ENCODE measurements around the gene NOXRED1. TPM values are rescaled to one million over a fixed set of nuclear protein-coding genes. Genes with fewer than 3 reads are reported as not detected.

Gene NOXRED1, protein sequence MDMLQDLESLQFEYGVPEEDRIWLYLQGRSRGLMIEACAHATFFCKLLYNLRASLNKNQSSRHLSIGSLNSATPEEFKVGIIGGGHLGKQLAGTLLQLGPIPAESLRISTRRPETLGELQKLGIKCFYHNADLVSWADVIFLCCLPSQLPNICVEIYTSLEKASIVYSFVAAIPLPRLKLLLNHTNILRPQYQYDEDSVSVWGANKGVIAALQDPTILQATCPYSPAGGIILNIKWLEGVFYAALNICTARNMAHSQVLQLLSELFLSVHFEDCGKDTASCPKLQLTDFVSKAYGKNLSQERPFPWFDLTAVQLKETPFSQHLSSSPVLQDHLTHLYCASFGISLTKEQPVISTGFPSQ
- under 0.01 TPM in 2 replicates for total RNA-seq

GRCh38 chr14:77423423-77423822 is at the start of gene NOXRED1:
TSS of gene NOXRED1 (minus strand) at chr14:77423523. CDS start at chr14:77422889, 634 bp downstream.
- H3K4me3 ChIP-seq (ENCODE audit: low read depth, low read length): no peak within 1 kb of the TSS
- no peak for DNase-seq (ENCODE audit: low read depth)
- TF ChIP-seq, protein P1, sequence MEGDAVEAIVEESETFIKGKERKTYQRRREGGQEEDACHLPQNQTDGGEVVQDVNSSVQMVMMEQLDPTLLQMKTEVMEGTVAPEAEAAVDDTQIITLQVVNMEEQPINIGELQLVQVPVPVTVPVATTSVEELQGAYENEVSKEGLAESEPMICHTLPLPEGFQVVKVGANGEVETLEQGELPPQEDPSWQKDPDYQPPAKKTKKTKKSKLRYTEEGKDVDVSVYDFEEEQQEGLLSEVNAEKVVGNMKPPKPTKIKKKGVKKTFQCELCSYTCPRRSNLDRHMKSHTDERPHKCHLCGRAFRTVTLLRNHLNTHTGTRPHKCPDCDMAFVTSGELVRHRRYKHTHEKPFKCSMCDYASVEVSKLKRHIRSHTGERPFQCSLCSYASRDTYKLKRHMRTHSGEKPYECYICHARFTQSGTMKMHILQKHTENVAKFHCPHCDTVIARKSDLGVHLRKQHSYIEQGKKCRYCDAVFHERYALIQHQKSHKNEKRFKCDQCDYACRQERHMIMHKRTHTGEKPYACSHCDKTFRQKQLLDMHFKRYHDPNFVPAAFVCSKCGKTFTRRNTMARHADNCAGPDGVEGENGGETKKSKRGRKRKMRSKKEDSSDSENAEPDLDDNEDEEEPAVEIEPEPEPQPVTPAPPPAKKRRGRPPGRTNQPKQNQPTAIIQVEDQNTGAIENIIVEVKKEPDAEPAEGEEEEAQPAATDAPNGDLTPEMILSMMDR (IDR thresholded peaks at IDR 0.05; ENCODE audit: insufficient read depth, low read depth, low read length): no peak

DNA sequence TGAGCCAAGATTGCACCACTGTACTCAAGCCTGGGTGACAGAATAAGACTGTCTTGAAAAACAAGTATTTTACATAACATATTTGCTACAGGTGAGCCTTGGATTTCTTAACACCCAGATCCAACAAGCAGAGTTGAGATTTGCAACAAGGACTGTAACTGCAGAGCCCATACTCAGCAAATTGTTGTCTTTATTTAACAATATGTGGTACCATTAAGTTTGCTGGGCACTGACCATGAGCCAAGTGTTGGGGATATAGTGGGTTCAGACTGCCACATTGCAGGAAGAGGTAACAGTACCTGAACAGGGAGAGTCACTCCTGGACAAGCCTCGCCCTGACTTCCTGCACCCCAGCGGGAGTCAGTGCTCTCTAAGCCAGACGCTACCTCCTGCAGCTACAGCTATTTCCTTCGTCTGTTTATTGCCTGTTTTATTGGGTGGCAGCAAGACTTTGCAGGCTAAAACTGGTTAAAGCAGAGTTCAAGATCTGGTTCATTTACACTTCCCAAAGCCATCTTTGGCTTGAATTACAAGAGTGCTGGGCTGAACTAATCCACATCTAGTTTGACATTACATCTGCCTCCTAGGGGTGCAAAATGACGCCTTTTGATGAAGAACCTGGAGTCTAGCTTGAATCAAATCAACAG is 47.0 kb upstream of the NOXRED1 start:
- DNase-seq (ENCODE audit: low read depth): no peak
- no peak overlapping the region for H3K4me3 ChIP-seq (ENCODE audit: low read depth, low read length)
- TF ChIP-seq, protein P1 (IDR thresholded peaks at IDR 0.05; ENCODE audit: insufficient read depth, low read depth, low read length): no peak

- DNase-seq (ENCODE audit: low read depth): no peak
- H3K4me3 ChIP-seq (ENCODE audit: low read depth, low read length): no peak overlapping the region
- TF ChIP-seq, protein P1 (IDR thresholded peaks at IDR 0.05; ENCODE audit: insufficient read depth, low read depth, low read length): no peak
Observed at GRCh38 chr14:77469539-77469938, 46.2 kb upstream of the NOXRED1 start.

DNA sequence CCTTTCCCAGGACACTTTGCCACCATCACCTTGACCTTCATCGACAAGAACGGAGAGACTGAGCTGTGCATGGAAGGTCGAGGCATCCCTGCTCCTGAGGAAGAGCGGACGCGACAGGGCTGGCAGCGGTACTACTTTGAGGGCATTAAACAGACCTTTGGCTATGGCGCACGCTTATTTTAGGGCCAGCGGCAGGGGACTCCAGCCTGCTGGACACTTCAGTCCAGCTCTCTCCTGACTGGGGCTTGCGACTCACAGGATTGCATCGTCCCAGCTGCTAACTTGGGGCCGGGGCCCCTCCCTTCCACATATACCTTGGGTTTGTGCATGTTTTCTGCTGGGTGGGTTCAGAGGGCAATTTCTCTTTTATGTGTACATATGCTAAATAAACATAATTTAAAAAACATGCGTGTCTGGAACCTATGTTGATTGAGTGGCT is 45.8 kb upstream of the NOXRED1 start:
- H3K4me3 ChIP-seq (ENCODE audit: low read depth, low read length): no peak overlapping the region
- TF ChIP-seq, protein P1 (IDR thresholded peaks at IDR 0.05; ENCODE audit: insufficient read depth, low read depth, low read length): no peak
- DNase-seq (ENCODE audit: low read depth): no peak

DNA sequence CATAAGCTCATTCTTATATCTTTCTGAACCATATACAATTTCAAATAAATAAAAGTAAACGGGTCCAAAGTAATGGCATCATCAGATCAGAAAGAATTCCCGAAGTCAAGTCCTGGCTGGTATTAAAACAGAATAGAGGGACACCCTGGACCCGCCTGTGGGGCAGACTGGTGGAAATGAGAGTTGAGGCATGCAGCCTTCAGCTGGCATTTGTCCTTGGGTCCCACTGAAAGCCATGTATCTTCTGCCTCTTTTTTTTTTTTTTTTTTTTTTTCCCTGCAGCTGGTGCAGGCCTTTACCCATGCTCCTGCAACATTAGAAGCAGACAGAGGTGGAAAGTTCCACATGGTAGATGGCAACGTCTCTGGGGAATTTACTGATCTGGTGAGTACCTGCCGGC is 44.5 kb upstream of the NOXRED1 start:
- TF ChIP-seq, protein P1 (IDR thresholded peaks at IDR 0.05; ENCODE audit: insufficient read depth, low read depth, low read length): no peak
- no peak for DNase-seq (ENCODE audit: low read depth)
- H3K4me3 ChIP-seq (ENCODE audit: low read depth, low read length): no peak overlapping the region

DNA sequence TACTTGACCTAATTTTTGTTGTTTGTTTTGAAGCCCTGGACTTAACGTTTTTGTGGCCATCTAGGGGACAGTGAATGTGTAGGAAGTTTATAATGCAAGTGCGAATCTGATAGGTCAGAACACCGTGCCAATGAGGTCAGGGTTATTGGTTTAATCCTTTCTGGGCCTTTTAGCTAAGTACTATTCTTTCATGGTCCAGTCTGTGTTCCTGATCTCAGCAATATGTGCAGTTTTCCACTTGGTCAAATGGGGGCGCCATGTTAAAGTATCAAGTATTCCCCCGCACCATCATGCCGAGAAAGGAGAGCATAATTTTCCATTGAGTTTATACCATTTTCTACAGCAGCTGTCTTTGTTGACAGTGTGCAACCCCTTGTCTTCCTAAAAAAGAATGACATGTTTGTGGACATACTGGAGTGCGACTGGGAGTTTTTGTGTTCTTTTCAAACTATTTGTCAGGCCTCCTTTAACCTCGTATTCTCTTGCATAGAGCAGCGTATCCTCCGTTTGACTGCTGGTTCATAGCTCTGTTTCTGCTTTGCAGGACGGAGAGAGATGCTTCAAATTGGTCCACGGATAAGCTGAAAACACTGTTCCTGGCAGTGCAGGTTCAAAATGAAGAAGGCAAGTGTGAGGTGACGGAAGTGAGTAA is 35.9 kb upstream of the NOXRED1 start:
- DNase-seq (ENCODE audit: low read depth): peak; percentile 81
- peak overlapping the region; percentile 94 for H3K4me3 ChIP-seq (ENCODE audit: low read depth, low read length)
- TF ChIP-seq, protein P1 (IDR thresholded peaks at IDR 0.05; ENCODE audit: insufficient read depth, low read depth, low read length): peak; percentile 79
